ENCODE measurements around the gene SCN1A.

- TF ChIP-seq CTCF (IDR thresholded peaks at IDR 0.05) (no peak), POLR2A (IDR thresholded peaks at IDR 0.05) (no peak)
Observed at GRCh38 chr2:166173263-166173662, 45.4 kb upstream of the SCN1A start.

All from testis (tissue), 2 donors.